ENCODE measurements around the gene KDM2B.
"Not testable (repeated sequence)": the region's sequence is repeated elsewhere in the genome, so short reads cannot be mapped to it uniquely, and the experiment has no call there.

GRCh38 chr12:121384891-121385290, 195.9 kb downstream of the KDM2B start:
- TF ChIP-seq CTCF (conservative IDR thresholded peaks at IDR 0.05; ENCODE audit: low read depth, low read length); EZH2 (IDR thresholded peaks at IDR 0.05; ENCODE audit: borderline replicate concordance, low read depth, low read length, poor library complexity, severe bottlenecking): not testable (repeated sequence)
